Epithelial cell of proximal tubule (primary cell): ENCODE data around the gene LHX6. TPM values are rescaled to one million over a fixed set of nuclear protein-coding genes. Genes with fewer than 3 reads are reported as not detected.

Experiments used
- DNase-seq: peaks from one replicate; pipeline ENCODE4 v3.0.0-alpha.2; 2011; ENCODE audit warnings: low read depth
- H3K4me3 ChIP-seq: 2 replicates; pipeline ENCODE4 v1.5.1; 2011; ENCODE audit warnings: low read depth, mild to moderate bottlenecking, low read length
- CTCF ChIP-seq: conservative IDR thresholded peaks from 2 replicates; pipeline ENCODE4 v1.5.1; 2012; ENCODE audit warnings: low read depth, mild to moderate bottlenecking, low read length
- total RNA-seq: library from RNA; depleted of rRNA; stranded (reverse); fragments of >200 nt; gene quantifications from 2 replicates; pipeline ENCODE4 v1.2.3, GENCODE V29; 2015

Gene LHX6
- total RNA-seq, 1 donor from 2014 or later = 0.06 TPM

- DNase-seq = no peak
Measured at GRCh38 chr9:122220673-122221182, 8.0 kb downstream of the LHX6 start.

DNA sequence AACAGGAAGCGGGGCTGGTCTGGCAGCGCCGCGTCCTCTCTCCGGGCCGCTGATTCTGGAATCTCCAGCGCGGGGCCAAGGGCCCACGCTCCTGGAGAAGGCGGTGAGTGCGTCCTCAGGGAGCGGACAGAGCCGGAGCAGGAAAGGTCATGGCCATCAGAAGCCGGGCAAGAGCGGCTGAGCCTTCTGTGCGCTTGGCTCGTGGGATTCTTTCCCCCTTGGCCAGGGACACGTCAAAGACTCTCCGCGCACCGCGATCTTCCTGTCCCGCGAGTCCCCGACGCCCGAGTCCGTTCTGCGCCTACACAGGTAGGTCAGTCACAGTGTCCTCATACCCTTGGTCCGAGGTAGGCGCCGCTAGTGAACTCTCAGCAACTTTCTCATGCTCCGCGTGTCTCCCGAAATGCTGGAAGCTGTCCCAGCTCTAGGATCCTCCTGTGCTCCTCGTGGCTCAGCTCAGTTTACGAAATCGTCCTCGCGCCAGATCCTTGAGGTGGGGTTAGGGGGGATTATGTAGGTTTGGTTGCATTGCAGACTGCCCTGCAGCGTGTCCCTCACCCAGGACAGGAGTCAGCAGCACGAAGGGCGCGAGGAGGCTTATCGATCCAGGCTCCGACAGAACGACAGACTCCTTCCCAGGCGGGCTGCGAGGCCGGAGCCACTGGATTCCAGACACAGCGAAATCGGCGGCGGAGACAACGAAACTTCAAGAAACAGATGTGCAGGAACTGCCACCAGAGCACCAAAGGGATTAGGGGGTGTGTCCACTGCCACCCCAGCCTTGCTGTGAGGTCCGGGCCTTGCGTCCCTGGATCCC, 8.7 kb downstream of the LHX6 start:
- no peak for TF ChIP-seq CTCF
- H3K4me3 ChIP-seq = peak overlapping the region; percentile 14
- no peak for DNase-seq

More at GRCh38 chr9:122220673-122221182, 8.0 kb downstream of the LHX6 start:
- TF ChIP-seq CTCF = no peak
- no peak overlapping the region for H3K4me3 ChIP-seq

DNA sequence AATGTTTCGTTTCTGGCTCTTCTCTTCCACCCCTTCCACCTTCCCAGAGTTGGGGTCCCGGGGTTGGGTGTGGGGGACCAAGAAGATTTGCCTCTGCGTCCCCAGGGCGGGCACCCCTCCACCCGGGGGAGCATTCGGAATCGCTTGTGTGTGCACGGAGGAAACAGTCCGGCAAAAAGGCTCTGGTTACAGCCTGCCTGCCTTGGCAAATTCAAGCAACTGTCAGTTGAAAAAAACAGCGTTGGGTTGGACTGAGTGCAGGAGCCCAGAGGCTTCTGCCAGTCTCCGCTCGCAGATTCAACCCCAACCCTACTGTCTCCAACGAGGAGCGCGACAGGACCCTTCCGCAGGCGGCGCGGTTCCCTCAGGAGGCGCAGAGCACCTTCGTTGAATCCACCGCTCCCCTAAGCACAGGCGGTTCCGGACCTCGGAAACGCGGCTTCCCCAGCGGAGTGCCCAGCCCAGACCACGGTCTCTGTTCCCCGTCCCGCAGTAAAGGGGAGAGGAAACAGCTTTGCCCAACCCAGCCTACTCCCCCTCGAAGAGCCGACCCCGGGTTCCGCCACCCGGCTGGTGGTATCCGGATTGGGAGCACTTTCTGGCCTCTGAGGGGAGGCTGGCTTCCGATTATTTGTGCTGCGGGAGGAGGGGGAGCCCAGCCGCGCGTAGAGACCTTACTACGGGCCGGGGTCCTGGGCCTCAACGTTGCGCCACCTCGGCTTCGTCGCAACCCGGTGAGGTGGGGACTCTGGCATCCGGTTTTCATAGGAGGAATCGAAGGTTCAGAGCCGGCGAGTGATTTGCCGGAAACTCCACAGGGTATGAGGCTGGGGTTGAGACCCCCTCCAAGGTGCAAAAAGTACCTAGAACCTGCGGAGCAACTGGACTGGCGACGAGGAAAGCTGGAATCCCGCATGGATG, 9.6 kb downstream of the LHX6 start:
- no peak for TF ChIP-seq CTCF
- peak overlapping the region; percentile 14 for H3K4me3 ChIP-seq
- DNase-seq = no peak

GRCh38 chr9:122218071-122218934, 10.5 kb downstream of the LHX6 start:
- no peak overlapping the region for H3K4me3 ChIP-seq
- no peak for DNase-seq

GRCh38 chr9:122217640-122218039, 11.1 kb downstream of the LHX6 start:
- no peak for TF ChIP-seq CTCF
- no peak overlapping the region for H3K4me3 ChIP-seq
- no peak for DNase-seq

More at GRCh38 chr9:122218071-122218934, 10.5 kb downstream of the LHX6 start:
- TF ChIP-seq CTCF = no peak

DNA sequence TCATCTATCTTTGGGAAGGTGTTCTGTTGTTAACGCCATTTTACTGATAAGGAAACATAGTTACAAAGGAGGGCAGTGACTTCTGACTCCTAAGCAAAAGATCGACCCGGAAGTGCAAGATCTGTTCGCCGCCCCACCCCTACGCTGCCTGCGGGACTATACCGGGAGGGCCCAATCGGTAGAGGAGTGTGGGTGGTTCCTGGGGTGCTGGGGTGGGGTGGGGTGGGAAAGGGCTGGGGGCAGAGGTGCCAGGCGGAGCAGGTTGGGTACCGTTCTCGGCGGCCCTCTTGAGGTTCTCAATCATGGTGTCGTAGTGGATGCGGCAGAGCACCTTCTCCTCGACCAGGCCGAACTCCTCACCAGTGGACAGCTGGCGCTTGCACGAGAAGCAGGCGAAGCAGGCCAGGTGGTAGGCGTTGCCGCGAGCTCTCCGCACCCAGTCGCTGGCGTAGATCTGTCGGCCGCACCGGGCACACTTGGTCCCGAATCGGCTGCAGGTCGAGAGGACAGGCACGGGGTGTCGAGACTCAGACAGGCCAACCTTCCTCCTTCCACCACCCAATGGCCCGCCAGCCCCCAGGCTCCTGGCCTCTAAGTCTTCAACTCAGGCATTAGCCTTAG, 11.8 kb downstream of the LHX6 start:
- TF ChIP-seq CTCF = no peak
- no peak overlapping the region for H3K4me3 ChIP-seq
- DNase-seq = no peak
